Brain pericyte (primary cell): ENCODE results near the gene PCSK4.
"Not testable (repeated sequence)": the region's sequence is repeated elsewhere in the genome, so short reads cannot be mapped to it uniquely, and the experiment has no call there.

Experiments
- DNase-seq: peaks from one replicate; pipeline ENCODE4 v3.0.0-alpha.2; 2012; ENCODE audit warnings: low read depth, low spot score

PCSK4 gene

DNA sequence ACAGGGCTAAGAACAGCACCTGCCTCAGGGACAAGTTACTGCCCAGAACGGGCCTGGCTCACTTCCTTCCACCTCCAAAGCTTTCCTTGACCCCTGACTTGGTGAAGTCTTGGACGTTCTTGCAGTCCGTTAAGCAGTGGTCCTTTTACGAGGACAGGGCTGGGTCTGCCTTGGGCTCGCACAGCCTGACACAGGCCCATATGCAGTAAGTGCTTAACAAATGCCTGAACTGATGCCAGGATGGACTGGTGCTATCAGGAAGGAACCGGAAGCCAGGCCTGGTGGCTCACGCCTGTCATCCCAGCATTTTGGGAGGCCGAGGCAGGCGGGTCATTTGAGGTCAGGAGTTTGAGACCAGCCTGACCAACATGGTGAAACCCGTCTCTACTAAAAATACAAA is 31.9 kb upstream of the PCSK4 start:
- no peak for DNase-seq

DNA sequence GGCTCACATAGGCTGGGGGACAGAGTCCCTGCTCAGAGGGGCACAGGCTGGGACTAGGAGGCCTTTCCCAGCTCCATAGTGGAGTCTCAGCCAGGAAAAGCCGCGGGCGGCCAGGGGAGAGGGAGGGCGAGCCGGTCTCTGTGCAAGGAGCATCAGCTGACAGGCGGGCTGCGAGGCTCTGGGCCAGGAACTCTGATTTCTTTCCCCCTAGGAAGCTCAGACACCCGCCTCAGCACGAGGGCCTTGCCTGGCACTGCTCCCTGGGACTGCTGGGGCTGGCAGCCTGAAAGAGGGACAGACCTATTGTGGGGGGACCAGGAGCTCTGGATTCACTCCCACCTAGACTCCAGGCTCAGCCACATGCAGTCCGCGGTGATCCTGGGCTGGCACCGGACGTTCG is 31.5 kb upstream of the PCSK4 start:
- DNase-seq: no peak

DNA sequence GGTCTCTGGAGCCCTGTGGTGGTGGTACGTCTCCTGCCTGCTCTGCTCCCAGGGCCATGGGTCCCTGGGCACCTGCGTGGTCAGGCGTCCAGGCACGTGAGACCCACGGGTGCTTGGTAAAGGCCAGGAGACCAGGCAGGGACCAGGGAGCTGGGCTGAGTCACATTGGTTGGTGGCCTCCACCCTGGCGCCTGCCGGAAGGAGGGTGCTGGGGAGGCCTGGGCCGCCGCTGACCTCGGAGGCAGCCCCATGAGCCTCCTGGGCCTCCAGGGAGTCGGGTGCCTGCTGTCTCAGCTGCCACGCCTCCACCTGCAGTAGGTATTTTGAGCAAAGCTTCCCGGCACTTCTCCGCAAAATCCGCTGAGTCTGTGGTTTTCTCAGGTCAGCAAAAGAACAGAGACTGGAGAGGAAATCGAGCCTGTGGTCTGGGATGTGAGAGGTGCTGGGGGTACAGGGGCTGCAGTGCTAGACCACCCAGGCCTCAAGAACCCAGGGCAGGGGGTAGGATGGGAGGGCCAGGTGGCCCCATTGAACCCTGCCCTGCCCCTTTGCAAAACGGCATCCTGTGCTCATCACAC is 30.1 kb upstream of the PCSK4 start:
- DNase-seq: no peak

DNA sequence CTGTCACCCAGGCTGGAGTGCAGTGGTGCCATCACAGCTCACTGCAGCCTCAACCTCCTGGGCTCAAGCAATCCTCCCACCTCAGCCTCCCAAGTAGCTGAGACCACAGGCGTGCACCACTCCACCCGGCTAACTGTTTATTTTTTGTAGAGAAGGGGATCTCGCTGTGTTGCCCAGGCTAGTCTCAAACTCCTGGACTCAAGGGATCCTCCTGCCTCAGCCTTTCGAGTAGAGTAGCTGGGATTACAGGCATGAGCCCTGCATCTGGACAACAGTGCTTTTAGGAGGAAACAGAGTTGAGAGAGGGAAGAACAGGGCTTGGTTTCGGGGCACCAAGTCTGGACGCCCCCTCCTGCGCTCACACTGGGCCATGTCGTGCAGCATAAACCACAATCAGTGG is 29.7 kb upstream of the PCSK4 start:
- DNase-seq: not testable (repeated sequence)

DNA sequence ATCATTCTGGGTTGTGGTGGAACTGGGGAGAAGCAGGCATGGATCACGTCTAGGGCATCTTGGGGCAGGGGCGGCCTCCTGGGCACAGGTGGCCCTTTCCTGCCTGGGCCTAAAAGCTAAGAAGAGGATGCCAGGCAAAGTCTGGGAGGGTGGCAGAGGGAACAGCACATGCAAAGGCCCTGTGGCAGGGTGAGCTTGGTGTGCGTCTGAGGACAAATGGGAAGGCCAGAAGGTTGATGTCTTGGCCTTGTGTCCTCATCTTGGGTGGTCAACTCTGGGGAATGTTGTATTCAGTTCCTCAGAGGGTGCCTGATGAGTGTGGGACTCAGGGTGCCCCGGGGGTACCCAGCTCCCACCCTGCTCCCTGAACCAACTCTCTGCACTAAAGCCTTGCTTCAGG is 28.3 kb upstream of the PCSK4 start:
- DNase-seq: no peak

DNA sequence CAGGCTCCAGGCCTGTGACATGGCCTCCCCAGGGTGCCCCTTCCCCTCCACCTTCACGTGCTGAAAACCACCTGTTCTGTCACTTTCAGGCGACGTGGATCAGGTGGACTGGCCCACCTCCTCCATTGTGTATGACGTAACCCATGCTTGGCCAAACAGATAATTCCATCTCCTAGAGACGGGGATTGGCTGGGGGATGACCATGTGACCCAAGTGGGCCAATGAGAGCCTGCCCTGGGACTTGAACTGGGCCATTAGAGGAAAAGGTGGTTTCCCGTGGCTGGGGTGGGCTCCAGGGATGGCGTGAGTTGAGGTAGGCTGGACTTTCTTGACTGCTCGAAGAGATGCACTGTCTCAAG is 26.2 kb upstream of the PCSK4 start:
- no peak for DNase-seq

DNA sequence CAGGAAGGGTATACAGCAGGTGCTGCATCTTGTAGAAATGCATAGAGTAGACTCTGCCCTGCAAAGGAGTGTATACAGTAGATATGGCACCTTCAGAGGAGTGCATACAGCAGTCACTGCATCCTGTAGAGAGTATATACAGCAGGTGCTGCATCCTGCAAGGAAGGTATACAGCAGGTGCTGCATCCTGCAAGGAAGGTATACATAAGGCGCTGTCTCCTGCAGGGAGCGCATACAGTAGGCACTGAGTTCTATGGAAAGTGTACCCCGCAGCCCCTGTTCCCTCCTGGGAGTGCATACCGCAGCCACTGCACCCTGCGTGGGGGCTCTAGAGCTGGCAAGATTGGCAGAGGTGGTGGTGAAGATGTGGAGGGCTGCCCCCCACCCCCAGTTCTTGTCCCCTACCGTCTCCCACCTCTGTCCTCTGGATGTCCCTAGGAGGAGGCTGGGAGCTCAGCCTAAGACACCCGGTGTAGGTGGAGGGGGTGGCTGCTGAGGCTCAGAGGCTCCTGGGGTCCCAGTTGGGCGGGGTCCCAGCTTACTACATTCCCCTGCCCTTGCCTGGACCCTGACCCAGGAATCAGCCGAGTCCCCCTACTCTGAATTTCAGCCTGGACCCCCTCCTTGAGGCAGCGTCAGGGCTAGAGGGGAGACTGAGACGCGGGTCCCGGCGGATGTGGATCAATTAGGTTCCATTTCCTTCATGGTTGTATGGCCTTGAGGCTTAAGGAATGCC is 25.0 kb upstream of the PCSK4 start:
- DNase-seq: no peak

DNA sequence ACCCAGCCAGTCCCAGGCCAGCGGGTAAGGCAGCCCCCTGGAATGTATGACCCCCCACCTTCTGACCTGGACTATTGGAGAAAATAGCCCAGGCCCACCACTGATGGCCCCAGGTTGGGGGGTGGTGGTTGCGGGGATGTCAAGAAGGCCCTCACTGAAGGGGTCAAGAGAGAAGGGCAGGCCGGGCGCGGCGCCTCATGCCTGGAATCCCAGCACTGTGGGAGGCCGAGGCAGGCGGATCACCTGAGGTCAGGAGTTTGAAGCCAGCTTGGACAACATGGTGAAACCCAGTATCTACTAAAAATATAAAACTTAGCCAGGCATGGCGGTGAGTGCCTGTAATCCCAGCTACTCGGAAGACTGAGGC is 24.1 kb upstream of the PCSK4 start:
- no peak for DNase-seq

DNA sequence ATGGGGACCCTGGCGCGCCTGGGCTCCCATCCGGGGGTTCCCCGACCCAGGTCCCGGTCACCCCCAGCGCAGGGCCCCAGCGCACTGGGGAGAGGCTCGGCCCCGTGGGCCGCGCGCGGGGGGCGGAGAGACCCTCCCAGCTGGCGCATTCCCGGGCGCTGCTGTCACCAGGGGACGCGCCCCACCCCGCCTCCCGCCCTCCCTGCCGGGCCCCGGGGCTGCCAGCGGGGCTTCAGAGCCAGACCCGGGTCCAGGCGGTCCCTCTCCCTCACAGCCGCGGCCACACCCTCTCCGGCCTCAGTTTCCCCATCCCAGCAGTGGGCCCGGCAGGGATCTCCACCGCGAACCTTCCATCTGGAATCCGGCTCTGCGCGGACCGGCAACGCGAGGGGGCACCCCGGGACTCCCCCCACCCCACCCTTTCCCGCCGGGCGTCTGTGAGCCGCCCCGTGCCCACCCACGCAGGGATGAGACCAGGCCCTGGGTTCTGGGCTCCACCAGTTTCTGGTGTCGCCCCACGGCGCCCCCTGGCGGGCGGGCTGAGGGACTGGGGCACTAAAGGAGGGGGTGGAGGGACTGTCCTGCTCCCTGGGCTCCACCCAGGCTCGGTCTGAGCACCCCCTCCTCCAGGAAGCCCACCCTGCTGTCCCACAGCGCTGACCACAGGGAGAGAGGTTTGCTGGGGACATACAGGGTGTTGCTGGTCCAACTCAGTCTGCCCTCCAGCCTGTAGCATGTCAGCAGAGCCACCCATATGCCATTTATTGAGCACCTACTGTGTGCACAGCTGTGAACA is 23.5 kb upstream of the PCSK4 start:
- DNase-seq: no peak

DNA sequence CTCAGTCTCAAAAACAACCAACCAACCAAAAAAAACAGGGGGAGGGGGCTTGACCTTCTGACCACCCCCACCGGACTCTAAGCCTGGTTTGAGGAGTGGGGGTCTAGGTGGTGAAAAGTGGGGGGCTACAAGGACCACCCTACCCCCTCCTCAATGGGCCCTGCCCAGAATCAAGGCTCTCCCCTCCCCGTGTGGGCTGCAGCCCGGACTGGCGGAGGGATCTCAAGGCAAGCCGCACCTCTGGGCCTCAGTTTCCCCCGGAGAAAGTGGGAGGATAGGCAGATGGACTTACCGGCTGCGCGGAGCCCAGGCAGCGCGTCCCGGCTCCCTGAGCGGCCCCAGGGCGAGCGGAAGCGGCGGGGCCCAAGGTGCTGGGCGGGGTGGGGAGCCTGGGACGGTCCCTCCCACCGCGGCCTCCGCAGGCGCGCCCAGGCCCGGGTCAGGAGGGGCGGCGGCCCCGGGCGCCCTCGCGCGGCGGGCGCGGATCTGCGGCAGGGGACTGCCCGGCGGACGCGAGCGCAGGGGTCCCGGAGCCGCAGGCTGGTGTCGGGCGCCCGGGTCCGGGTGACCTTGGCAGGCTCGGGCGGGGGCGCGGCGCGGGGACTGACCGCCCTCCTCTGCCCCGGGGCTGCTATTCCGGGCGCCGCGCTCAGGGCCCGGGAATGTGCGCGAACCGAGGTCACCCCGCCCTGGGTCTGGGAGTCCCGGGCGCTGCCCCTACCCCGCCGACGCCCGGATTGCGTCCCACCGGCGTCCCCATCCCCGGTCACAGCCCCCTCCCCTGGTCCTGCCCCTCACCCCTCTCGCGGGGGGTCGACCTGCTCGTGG is 22.7 kb upstream of the PCSK4 start, which contains the start of gene ADAMTSL5:
TSS of gene ADAMTSL5 (minus strand) at position 349 of the 828 bp plus-strand sequence. CDS start 2,076 bp downstream, outside the sequence.
- no peak for DNase-seq

DNA sequence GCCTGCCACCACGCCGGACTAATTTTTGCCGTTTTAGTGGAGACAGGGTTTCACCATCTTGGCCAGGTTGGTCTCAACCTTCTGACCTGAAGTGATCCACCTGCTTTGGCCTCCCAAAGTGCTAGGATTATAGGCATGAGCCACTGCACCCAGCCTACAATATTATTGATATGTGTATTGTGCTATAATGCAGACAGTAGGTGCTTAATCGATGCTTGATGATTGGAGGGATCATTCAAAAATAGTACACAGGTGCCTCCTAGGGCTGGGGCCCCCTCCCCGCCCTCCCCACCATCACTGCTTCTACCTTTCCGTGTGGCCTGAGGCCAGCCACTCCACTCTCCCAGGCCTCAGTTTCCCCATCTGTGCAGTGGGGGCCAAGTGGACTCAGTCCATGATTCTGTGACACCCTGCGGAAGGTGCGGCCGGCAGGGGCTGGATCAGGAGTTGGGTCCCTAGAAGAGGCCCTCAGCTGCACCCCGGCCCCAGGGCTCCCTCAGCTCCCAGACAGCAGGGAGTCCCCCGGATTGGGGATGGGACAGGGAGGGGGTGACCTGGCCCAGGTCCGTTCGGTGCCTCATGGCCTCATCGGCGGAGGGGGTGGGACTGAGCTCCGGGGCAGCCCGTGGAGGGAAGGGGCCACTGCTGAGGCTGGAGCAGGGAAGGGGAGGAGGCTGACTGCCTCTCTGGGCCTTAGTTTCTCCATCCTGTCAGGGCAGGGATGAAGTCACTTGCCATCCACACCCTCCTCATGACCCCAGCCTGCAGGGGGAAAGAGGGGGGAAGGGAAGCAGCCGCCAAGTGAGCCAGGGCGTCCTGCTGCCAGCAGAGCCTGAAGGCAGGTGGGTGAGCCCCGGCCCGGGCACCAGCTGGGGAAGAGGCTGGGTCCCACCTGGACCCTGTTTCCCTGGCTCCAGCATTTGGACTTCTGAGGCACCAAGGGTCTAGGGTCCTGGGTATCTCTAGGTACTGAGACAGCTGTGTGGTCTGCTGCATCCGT is 21.5 kb upstream of the PCSK4 start:
- no peak for DNase-seq

DNA sequence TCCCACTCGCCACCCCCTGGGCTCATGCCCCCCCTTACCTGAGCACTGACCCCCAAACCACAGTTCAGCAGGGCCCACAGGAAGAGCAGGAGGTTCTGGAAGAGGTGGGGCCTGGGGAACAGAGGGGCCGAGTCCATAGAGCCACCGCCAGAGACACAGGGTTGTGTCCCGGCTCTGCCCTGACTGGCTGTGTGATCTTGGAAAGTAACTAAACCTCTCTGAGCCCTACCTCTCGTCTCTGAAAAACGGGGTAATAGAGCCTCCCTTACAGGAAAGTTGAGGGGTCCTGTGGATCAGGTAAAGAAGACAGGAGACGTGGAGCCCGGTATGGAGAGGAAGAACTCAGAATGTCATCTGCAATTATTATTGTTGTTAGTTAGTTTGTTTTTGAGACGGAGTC is 20.7 kb upstream of the PCSK4 start:
- no peak for DNase-seq

DNA sequence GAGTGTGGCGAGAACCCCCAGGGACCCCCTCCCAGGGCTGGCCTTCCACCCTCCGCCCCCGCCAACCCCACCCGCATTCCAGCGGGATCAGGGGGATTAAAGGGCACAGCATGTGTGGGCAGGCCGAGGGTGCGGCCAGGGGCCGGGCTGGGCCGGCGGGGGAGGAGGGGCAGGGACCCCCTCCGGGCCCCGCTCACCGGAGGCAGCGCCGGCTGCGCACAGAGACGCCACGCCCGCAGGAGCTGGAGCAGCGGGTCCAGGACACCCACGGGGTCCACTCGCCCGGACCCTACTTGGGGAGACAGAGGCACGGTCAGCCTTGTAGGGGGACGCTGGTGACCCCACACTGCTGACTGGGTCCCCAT is 20.3 kb upstream of the PCSK4 start:
- no peak for DNase-seq

DNA sequence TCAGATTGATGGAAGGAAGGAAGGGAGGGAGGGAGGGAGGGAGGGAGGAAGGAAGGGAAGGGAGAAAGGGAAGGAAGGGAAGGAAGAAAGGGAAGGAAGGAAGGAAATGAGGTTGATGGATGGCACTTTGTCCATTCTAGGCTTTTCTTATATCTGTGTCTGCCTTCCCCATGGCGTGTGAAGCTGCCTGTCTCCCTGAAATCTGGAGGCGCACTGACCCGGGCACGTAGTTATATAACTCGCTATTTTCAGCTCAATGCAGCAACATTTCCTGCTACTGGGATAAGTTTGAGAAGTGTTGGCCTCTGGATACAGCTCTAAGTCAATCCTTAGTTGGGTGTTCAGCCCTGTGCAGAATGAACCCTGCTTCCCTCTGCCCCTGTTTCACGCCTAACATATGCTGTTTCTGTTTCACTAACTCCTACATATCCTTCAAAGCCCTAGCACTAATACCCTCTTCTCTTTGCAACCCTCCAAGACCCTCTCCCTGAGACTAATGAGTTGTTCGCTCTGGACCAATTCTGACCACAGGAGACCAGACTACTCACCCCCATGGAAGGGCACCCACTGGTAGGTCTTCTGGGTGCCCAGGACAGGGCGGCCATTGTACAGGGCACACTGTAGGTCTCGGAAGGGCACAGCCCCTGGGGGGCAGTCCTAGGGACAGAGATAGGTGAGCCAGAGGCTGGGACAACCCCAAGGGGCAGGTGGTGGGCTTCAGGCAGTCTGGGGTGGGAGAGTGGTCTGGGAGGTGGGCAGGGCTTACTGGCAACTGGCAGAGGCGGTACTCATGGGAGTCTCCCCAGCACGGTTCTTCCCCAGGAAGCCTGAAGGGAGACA is 19.7 kb upstream of the PCSK4 start:
- DNase-seq: no peak

DNA sequence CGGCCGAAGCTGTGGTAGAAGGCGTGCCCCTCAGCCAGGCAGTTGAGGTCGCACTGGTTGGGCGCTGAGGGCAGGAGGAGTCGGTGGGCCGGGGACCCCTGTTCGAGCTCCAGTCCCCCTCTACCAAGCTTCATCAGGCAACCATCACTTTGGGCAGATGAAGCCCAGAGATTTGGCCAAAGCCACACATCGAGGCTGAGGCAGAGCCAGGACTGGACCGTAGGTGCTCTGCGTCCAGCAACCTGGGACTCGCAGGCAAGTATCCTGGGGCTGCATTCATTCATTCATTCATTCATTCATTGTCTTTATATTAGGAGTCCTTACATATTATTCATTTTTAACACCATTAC is 18.3 kb upstream of the PCSK4 start:
- DNase-seq: no peak

DNA sequence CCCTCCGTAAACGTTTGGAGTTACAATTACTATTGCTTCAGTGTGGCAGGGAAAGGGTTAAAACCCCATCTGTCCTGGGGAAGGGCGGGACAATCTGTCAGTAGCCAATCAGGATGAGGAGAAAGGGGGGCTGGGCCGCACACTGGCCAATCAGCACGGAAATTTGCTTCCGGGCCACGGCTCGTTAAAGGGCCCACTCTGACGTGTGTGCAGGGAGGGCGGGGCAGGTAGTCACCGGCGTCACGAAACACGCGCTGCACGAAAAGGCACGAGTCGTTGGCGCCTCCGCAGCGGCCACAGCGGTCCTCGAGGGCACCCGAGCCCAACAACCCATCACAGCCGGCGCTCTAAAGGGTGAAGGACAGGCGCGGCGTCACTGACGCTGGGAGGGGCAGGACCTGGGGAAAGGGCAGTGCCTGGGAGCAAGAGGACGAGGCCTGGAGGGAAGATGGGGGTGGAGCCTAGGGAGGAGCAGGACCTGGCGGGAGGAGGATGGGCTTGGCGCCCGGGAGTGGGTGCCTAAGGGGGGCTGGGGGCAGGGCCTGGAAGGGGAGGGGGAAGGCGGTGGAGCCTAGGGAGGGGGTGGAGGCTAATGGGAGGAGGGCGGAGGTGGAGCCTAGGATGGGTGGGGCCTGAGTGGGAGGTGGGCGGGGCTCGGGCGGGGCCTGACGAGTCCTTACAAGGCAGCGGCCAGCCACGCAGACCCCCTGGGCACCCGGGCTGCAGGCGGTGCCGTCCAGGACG is 17.8 kb upstream of the PCSK4 start:
- DNase-seq: peak; percentile 80

DNA sequence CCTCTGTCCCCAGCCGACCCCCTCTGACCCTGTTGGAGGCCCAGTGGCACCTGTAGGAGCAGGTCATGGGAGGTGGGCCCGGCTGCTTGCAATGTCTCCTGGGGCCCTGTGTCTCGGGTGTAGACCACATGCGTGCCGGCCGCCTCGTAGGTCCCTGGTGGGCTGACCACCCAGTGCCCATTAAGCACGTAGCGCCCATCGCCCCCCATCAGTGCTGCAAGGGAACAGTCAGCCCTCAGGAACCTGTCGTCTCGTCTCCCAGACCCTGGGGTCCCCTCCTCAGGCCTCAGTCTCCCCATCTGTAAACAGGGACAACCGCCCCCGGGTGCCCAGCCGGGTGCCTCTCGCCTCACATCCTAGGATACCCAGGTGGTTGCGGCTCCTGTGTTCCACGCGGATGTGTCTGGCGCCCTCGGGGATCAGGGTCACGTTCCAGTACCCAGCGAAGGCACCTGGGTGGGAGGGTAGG is 17.1 kb upstream of the PCSK4 start:
- no peak for DNase-seq

DNA sequence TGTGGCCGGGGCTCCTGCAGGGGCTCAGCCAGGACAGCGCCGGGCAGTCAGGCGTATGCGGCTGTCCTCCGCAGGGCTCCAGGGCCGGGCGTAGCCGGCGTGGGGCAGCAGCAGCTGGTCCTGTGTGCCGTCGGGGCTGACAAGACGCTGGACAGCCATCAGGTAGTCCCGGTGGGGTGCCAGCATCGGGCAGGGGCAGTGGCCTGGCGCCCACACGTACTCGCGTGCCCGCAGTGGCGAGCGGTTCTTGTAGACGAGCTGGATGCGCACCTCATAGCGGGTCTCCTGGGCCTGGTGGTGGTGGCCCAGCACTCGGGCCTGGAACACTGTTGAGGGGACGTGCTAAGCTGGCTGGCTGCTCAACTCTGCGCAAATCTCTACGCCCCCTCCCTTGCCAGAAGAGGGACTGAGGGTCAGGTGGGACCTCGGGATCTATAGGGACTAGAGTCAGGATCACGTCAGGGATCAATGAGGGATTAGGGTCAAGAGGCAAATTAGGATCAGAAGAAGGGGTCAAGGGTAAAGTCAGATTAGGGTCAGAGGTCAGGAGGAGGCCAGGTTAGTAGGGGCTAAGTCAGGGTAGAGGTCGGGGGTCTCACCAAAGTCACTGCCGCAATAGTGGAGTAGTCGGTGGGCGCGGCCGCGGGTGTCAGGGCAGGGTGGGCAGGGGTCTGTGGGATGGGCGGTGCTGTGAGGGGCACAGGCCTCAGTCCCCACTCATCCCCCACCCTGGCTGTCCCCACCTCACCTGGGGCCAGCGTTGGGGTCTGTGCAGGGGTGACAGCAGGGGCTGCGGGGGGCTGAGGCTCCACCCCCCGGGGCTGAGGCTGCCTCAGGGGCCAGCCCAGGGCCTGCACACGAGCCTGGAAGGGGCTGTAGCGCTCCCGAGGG is 16.1 kb upstream of the PCSK4 start:
- DNase-seq: no peak
